HepG2 (cell line): Measurements from ENCODE around the gene CEBPG. TPM values are rescaled to one million over a fixed set of nuclear protein-coding genes. Genes with fewer than 3 reads are reported as not detected.
A peak's percentile ranks its signal among the peaks of the same experiment; 100 is the strongest.

Source experiments
- BCL6 ChIP-seq: IDR thresholded peaks from 2 replicates; pipeline ENCODE4 v1.6.1; 2016; ENCODE audit warnings: missing genetic modification reagents, missing compliant biosample characterization
- BORCS8-MEF2B ChIP-seq: sonication (generic); formaldehyde crosslinking; IDR thresholded peaks from 2 replicates; pipeline ENCODE4 v1.8.0; 2022; ENCODE audit warnings: mild to moderate bottlenecking, missing genetic modification reagents
- CC2D1A ChIP-seq: sonication (generic); formaldehyde crosslinking; IDR thresholded peaks from 2 replicates; pipeline ENCODE4 v1.8.1; 2023; ENCODE audit warnings: mild to moderate bottlenecking, missing genetic modification reagents
- FOXP1 ChIP-seq, 2 experiments: fragments of 450-650 bp in 1 of 2; IDR thresholded peaks; 2 replicates each; pipeline ENCODE4 v1.6.1; 2017 to 2018; ENCODE audit warnings: antibody characterized with exemption in 1 of 2
- MIER2 ChIP-seq: IDR thresholded peaks from 2 replicates; pipeline ENCODE4 v1.6.1; 2016; ENCODE audit warnings: missing biosample characterization, missing genetic modification reagents
- MYC ChIP-seq: sonication (generic); formaldehyde crosslinking; IDR thresholded peaks from 2 replicates; pipeline ENCODE4 v1.9.0; 2021; ENCODE audit warnings: missing genetic modification reagents, borderline replicate concordance
- NR2F6 ChIP-seq, 2 experiments: IDR thresholded peaks; 2 replicates each; pipeline ENCODE4 v1.6.1; 2016; ENCODE audit warnings: antibody characterized with exemption in 1 of 2, mild to moderate bottlenecking in 1 of 2
- PAX8 ChIP-seq: sonication (generic); formaldehyde crosslinking; IDR thresholded peaks from 2 replicates; pipeline ENCODE4 v1.8.0; 2022; ENCODE audit warnings: mild to moderate bottlenecking, missing genetic modification reagents, borderline replicate concordance
- PAXIP1 ChIP-seq: sonication (generic); formaldehyde crosslinking; conservative IDR thresholded peaks from 2 replicates; pipeline ENCODE4 v1.4.0; 2020; ENCODE audit warnings: mild to moderate bottlenecking, missing genetic modification reagents, moderate library complexity
- RAD21 ChIP-seq: fragments of 450-650 bp; formaldehyde crosslinking; IDR thresholded peaks from 2 replicates; pipeline ENCODE4 v1.5.0; 2020; ENCODE audit warnings: mild to moderate bottlenecking
- RBAK ChIP-seq: sonication (generic); formaldehyde crosslinking; IDR thresholded peaks from 2 replicates; pipeline ENCODE4 v1.5.1; 2020; ENCODE audit warnings: mild to moderate bottlenecking, missing genetic modification reagents
- REL ChIP-seq: sonication (generic); formaldehyde crosslinking; conservative IDR thresholded peaks from 2 replicates; pipeline ENCODE4 v1.8.0; 2022; ENCODE audit warnings: mild to moderate bottlenecking, missing genetic modification reagents, moderate library complexity
- SAP130 ChIP-seq: IDR thresholded peaks from 2 replicates; pipeline ENCODE4 v1.6.1; 2016; ENCODE audit warnings: low read depth
- SMYD3 ChIP-seq: sonication (generic); formaldehyde crosslinking; IDR thresholded peaks from 2 replicates; pipeline ENCODE4 v1.8.1; 2023; ENCODE audit warnings: mild to moderate bottlenecking, missing genetic modification reagents
- SP2 ChIP-seq: sonication (generic); formaldehyde crosslinking; IDR thresholded peaks from 2 replicates; pipeline ENCODE4 v1.5.1; 2020; ENCODE audit warnings: mild to moderate bottlenecking, missing genetic modification reagents
- TEAD3 ChIP-seq: optimal IDR thresholded peaks from 2 replicates; pipeline ENCODE3; 2016; ENCODE audit warnings: borderline replicate concordance
- TERF1 ChIP-seq: sonication (generic); formaldehyde crosslinking; IDR thresholded peaks from 2 replicates; pipeline ENCODE4 v1.8.0; 2022; ENCODE audit warnings: mild to moderate bottlenecking, missing genetic modification reagents, moderate library complexity
- WIZ ChIP-seq: sonication (generic); formaldehyde crosslinking; IDR thresholded peaks from 2 replicates; pipeline ENCODE4 v1.5.1; 2020; ENCODE audit warnings: mild to moderate bottlenecking, missing genetic modification reagents
- ZNF570 ChIP-seq: sonication (generic); formaldehyde crosslinking; IDR thresholded peaks from 2 replicates; pipeline ENCODE4 v1.4.0; 2020; ENCODE audit warnings: mild to moderate bottlenecking, missing genetic modification reagents, borderline replicate concordance
- ZNF740 ChIP-seq: sonication (generic); formaldehyde crosslinking; IDR thresholded peaks from 2 replicates; pipeline ENCODE4 v1.4.0; 2020; ENCODE audit warnings: missing genetic modification reagents
- ZNF766 ChIP-seq: sonication (generic); formaldehyde crosslinking; IDR thresholded peaks from 2 replicates; pipeline ENCODE4 v1.5.0; 2020; ENCODE audit warnings: missing genetic modification reagents, borderline replicate concordance
- ZNF770 ChIP-seq: sonication (generic); formaldehyde crosslinking; IDR thresholded peaks from 2 replicates; pipeline ENCODE4 v1.5.0; 2020; ENCODE audit warnings: mild to moderate bottlenecking, missing genetic modification reagents
- polyA plus RNA-seq, 8 experiments: library from polyadenylated mRNA; depleted of rRNA in 3 of 8; stranded (reverse) in 7 of 8; unstranded in 1 of 8; fragments of >200 nt; fragmentation: Illumina TruSeq in 4 of 8; extraction: Trizol in 4 of 8; gene quantifications; 2 replicates each; pipeline versions ENCODE4 v1.2.1 to v1.2.3, GENCODE V29; 2011 to 2016; ENCODE audit warnings: low read depth in 4 of 8, missing spikeins in 1 of 8, mixed read lengths in 1 of 8; ENCODE audit not compliant: insufficient read depth in 1 of 8
- total RNA-seq, 5 experiments: library from RNA; depleted of rRNA; stranded (reverse); fragments of >200 nt; fragmentation: Illumina TruSeq; extraction: Trizol; gene quantifications; 2 replicates each; pipeline ENCODE4 v1.2.3, GENCODE V29; 2016; ENCODE audit warnings: low read depth in 1 of 5

The CEBPG gene
- total and polyA plus RNA-seq, 2 of the 13 experiments (the other 11 are each of a cell fraction or from before 2014, with no cell fraction given): 25.7 to 34.3 TPM

DNA sequence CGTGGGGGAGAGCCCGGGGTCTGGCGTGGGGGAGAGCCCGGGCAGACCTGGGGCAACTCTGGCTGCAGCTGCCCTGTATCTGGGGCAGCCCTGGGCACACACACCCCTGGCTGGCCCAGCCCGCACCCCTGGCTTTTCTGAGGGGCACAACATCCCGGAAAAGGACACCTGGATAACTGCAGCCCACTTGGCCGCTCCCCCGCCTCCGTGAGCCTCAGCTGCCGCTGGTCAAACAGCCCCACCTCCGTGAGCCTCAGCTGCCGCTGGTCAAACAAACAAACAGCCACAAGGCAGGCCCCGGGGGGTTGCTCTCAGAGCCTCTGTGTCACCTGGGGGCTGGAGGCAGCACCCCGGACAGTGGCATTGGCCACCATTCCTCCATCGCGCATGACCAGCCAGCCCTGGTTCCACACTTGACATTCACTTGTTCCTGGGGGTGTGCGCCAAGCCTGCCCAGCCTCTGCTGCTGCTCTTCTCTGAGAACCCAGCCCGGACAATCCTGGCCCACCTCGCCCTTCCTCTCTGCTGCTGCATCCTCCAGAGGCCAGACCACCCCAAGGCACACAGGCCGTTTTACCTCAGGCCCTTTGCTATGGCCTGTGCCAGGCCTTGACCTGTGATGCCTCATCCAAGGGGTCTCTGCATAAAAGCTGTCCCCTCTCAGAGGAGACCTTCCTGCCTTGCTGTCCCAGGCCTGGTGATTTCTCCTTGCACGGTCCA, 19.9 kb downstream of the CEBPG start (continued):
- no peak for TF ChIP-seq CC2D1A (CRISPR knock-in tag)
- peak; percentile 21; the same call in 1 of the 2 replicates for TF ChIP-seq ZNF740
- peak; percentile 31 for TF ChIP-seq TEAD3 (CRISPR knock-in tag)
- no peak for TF ChIP-seq TERF1 (CRISPR knock-in tag)
- TF ChIP-seq ZNF770 (CRISPR knock-in tag): peak; percentile 15; the same call in 1 of the 2 replicates
- no peak for TF ChIP-seq RBAK (CRISPR knock-in tag)
- TF ChIP-seq MYC (CRISPR knock-in tag): peak; percentile 35; the same call in 1 of the 2 replicates
- 0 out of 2 replicates have a peak, but pooled peaks have one; percentile 38 for TF ChIP-seq ZNF570
- peak; percentile 36; the same call in 1 of the 2 replicates for TF ChIP-seq SP2 (CRISPR knock-in tag)
- peak; percentile 39; the same call in 1 of the 2 replicates for TF ChIP-seq RAD21 (CRISPR knock-in tag)
- TF ChIP-seq FOXP1 (IDR thresholded peaks at IDR 0.05): no peak
- peak; percentile 60; the same call in 1 of the 2 replicates for TF ChIP-seq FOXP1 (CRISPR knock-in tag; IDR thresholded peaks at IDR 0.05)
- peak; percentile 29; the same call in 1 of the 2 replicates for TF ChIP-seq MIER2 (CRISPR knock-in tag)
- 0 out of 2 replicates have a peak, but pooled peaks have one; percentile 3 for TF ChIP-seq ZNF766 (CRISPR knock-in tag)
- no peak for TF ChIP-seq SMYD3
- 0 out of 2 replicates have a peak, but pooled peaks have one; percentile 1 for TF ChIP-seq BORCS8-MEF2B (CRISPR knock-in tag)
- peak; percentile 35; the same call in 1 of the 2 replicates for TF ChIP-seq BCL6
- TF ChIP-seq WIZ: peak; percentile 22; the same call in 1 of the 2 replicates
- TF ChIP-seq PAX8 (CRISPR knock-in tag): 0 out of 2 replicates have a peak, but pooled peaks have one; percentile 80
- no peak for TF ChIP-seq NR2F6 (IDR thresholded peaks at IDR 0.05)
- TF ChIP-seq NR2F6 (CRISPR knock-in tag; IDR thresholded peaks at IDR 0.05): peak; percentile 15; the same call in 1 of the 2 replicates
- TF ChIP-seq PAXIP1 (CRISPR knock-in tag): peak; percentile 29; the same call in 1 of the 2 replicates
- 0 out of 2 replicates have a peak, but pooled peaks have one; percentile 4 for TF ChIP-seq REL (CRISPR knock-in tag)
- peak; percentile 51 for TF ChIP-seq SAP130 (CRISPR knock-in tag)
